ENCODE data around the gene CELF2.

CELF2 gene

DNA sequence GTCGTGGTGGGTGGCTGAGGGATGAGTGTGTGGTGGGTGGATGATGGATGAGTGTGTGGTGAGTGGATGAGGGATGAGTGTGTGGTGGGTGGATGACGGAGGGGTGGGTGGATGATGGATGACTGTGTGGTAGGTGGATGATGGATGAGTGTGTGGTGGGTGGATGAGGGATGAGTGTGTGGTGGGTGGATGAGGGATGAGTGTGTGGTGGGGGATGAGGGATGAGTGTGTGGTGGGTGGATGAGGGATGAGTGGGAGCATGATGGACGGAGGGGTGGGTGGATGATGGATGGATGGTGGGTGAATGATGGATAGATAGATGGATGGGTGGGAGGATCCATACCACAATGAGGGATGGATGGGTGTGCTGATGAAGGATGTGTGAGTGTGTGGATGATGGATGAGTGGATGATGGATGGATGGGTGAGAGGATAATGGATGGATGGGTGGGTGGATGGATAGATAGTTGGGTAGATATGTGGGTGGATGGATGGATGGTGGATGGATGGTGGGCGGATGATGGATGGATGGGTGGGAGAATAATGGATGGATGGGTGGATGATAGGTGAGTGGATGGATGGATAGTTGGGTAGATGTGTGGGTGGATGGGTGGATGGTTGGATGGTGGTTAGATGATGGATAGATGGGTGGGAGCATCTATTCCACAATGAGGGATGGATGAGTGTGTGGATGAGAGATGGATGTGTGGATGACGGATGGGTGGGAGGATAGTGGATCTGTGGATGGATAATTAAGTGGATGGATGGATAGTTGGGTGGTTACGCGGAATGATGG is 266.8 kb downstream of the CELF2 start:
- no peak for FAIRE-seq
- TF ChIP-seq, protein P1, sequence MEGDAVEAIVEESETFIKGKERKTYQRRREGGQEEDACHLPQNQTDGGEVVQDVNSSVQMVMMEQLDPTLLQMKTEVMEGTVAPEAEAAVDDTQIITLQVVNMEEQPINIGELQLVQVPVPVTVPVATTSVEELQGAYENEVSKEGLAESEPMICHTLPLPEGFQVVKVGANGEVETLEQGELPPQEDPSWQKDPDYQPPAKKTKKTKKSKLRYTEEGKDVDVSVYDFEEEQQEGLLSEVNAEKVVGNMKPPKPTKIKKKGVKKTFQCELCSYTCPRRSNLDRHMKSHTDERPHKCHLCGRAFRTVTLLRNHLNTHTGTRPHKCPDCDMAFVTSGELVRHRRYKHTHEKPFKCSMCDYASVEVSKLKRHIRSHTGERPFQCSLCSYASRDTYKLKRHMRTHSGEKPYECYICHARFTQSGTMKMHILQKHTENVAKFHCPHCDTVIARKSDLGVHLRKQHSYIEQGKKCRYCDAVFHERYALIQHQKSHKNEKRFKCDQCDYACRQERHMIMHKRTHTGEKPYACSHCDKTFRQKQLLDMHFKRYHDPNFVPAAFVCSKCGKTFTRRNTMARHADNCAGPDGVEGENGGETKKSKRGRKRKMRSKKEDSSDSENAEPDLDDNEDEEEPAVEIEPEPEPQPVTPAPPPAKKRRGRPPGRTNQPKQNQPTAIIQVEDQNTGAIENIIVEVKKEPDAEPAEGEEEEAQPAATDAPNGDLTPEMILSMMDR (IDR thresholded peaks at IDR 0.05; ENCODE audit: insufficient read depth, missing control alignments) = no peak

DNA sequence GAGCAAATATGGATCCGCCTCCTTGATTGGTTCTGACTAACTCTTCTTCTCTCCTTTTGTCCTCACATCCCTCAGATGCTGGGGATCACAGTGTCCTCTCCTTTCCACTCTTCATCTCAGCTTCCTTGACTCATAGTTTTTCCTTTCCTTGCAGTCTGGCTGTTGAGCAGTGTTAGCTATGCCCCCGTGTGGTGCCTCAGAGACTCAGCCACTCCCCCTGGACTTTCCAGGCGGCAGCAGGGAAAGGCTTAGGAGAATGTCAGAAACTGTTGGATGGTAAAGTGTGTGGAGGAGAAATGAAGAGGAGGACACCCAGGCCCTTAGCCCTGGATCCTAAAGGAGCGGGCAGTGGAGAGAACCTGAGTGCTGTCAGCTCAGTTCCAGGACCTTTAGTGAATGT is 267.5 kb downstream of the CELF2 start:
- DNase-seq (ENCODE audit: insufficient read length, low spot score) (no peak), FAIRE-seq (no peak)
- TF ChIP-seq, protein P1 (IDR thresholded peaks at IDR 0.05; ENCODE audit: insufficient read depth, missing control alignments) = peak; percentile 8

More for the DNA sequence above, 266.8 kb downstream of the CELF2 start:
- DNase-seq (ENCODE audit: insufficient read length, low spot score) = no peak

DNA sequence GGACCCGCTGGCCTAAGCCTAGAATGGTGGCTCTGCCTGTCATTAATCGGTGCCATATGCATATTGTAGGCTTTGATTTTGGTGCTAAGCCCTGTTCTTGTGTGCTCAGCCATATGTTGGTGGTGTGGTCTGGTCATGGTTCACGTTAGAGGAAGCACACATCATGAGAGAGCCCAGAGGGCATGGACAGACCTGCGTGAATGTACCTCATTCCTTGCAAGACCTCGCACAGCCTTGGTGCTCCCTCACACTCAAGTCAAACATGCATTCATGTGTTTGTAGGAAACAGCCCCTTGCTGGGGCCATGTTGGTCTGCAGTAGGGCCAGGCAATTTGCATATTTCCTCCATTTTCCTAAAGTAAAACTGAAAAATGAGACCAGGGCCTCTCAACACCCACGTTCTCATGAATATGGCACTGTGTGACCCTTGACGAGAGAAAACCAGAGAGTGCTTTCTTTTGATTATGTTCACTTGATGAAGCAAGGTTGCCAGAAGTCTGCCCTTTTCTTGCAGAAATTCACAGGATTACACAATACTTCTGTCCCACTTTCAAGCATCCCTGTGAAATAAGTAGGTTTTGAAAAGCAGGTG is 268.7 kb downstream of the CELF2 start:
- FAIRE-seq (no peak), DNase-seq (ENCODE audit: insufficient read length, low spot score) (no peak)
- TF ChIP-seq, protein P1 (IDR thresholded peaks at IDR 0.05; ENCODE audit: insufficient read depth, missing control alignments) = no peak

DNA sequence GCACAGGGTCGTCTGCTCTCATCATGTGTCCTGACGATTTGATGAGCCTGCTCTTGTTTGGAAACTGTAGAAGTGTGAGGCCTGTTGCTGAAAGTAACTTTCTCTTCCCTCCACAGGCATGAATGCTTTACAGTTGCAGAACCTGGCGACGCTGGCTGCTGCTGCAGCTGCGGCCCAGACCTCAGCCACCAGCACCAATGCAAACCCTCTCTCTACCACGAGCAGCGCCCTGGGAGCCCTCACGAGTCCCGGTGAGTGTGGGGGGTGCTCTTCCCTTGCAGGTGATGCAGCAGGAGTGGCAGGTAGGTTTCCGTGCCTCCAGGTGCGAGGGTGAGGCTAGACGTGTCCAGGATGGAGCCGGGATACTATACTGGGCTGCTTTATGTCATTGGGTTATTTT is 270.6 kb downstream of the CELF2 start:
- DNase-seq (ENCODE audit: insufficient read length, low spot score) (no peak), FAIRE-seq (no peak)

DNA sequence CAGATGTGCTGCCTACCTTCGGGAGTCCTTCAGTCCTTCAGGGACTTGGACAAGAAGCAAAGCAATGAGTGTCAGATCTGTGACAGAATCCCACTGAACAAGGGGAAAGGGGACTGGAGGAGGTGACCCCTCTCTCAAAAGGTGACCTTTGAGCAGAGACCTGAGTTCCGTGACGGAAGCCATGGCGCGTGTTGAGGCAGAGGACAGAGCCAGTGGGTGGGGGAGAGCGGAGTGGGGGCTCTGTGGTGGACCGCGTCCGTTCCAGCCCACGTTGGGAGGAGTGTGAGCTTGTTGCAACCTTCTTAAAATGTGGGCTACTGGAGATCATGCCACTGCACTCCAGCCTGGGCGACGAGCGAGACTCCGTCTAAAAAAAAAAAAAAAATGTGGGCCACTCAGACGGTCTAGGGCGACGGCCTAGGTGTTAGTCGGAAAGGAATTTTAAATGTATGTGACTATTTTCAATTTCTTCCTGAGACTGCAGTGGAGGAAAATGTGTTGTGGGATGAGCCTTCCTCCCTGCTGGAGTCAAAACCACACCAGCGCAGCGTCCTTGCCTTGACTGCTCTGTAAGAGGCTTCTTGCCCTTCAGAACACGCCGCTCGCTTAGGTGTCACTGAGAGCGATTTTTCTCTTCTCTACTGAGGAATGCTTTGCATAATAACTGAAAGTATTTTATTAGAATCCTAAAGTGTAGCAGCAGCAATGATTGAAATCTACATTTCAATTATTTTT is 272.7 kb downstream of the CELF2 start:
- FAIRE-seq (no peak), DNase-seq (ENCODE audit: insufficient read length, low spot score) (no peak)
- TF ChIP-seq, protein P1 (IDR thresholded peaks at IDR 0.05; ENCODE audit: insufficient read depth, missing control alignments) = no peak

More for the DNA sequence above, 270.6 kb downstream of the CELF2 start:
- TF ChIP-seq, protein P1 (IDR thresholded peaks at IDR 0.05; ENCODE audit: insufficient read depth, missing control alignments) = no peak

DNA sequence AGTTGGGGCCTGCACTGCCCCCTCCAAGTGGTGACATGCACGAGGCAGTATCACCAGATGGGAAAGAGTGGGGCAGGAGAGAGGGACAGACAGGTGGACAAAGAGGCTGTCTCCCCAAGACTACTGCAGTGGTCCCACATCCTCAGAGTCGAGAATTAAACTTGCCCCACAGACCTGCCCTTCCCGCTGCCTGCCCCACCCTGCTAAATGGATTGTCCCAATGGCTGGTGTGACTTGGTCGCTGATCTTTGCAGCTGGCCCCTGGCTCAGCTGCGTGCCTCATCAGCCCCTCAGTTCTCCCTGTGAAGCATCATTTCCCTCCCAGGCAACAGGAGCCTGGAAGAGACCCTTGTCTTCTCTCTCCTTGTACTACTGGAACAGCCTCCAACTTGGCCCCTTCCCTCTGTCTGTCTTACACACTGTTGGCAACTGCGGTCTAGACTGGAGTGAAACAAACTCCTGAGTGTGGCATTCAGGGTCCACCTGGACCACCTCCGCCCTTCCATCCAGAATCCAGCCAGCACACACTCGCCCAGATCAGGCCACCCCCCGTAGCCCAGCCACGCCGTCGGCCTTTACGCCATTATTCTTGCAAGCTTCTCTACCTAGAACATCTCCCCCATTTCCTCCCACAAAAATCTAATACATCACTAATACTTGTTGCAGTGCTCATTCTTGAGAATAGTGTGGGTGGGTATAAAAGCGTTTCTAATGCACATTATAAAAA is 275.1 kb downstream of the CELF2 start:
- TF ChIP-seq, protein P1 (IDR thresholded peaks at IDR 0.05; ENCODE audit: insufficient read depth, missing control alignments) = no peak
- no peak for DNase-seq (ENCODE audit: insufficient read length, low spot score)
- no peak for FAIRE-seq
